Measurements from ENCODE around the gene CFAP65.

Gene CFAP65

DNA sequence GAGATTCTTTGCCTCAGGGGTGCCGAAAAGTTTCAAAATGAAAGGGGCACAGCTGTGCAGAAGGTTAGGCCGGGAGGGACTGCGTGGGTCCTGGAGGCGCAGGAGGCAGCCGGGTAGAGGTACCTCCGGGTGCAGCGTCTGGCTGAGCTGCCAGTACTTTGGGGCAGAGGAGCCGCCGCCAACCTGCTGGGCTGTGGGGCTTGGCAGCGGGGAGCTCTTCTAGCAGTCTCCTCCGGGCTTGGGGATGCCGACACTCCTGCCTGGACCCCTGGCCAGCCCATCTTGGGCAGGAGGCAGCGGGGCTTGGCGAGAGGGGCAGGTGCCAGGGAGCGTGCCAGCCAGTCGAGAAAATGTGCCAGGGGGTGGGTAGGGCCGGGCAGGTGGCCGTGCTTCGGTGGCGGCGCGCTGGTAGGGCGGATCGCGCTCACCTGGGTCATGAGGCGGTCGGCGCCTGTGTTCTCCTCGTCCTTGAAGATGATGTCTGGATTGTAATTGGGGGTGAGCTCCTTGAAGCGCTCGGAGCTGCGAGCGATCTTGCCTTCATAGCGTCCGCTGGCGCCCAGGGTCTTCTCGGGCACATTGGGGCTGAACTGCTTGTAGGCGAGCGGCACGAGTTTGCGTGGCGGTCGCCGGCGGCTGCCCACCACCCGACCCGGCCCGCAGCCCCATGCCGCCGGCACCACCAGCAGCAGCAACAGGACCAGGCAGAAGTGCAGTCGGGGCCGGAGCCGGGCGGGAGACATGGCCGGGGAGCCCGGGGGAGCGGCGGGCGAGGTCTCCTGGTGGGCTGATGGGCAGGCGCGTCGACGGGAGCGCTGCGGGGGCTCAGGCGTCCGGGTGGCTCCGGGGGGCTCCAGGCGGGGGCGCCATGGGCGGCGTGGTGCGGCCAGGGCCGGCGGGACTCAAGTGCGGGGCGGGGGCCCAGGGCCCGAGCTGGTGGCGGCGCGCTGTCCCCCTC, 18.7 kb upstream of the CFAP65 start:
- no peak for DNase-seq

DNA sequence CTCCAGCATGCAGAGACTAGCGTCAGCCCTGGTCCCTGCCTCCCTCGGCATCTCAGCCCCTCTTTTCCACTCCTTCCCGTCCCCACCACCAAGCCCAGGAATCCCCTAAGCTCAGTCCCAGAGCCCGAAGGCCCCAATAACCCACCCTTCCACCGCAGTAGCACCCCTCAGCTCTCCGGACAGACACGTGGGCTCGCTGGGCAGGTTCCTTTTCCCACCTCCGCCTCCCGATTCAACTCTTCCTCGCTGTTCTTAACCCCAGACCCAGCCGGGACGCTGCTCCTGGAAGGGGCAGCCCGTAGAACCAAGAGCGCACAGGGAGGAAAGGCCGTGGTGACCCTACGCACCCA, 18.0 kb upstream of the CFAP65 start:
- DNase-seq = no peak

DNA sequence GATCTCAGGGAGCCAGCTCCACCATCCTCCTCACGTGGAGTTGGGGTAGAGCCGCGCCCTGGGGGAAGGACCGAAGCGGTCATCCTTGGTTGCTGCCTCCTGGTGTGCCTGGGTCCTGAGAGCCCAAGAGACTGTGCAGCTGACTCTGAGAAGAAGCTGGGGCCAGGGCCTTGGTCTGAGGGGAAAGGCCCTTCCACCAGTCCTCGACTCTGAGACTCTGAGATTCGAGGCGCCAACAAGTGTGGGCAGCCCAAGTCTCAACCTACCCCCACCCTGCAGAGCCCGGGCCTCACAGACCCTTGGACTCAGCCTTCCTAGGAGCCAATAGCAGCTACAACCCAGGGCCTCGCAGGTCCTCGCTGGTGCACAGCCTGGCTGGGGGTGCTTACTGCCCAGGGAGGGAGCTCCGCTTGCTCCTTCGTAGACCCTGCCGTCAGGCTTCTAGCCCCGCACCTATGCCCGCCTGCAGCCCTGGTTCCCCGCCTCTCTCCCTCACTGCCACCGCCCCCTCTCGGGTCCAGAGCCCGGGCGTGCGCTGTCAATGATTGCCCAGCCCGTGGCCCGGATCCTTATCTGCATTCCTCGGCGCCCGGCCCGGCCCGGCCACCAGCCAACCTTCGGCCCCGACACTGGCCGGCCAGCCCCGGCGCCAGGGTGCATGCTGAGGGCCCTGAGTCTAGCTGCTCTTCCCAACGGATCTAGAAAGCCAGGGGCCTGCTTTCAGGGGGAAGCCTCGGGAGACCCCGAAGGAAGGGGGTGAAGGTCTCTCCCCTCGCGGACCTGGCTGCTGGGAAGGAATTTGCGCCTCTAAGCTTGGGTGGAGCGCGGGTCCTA, 17.4 kb upstream of the CFAP65 start:
- DNase-seq = no peak

DNA sequence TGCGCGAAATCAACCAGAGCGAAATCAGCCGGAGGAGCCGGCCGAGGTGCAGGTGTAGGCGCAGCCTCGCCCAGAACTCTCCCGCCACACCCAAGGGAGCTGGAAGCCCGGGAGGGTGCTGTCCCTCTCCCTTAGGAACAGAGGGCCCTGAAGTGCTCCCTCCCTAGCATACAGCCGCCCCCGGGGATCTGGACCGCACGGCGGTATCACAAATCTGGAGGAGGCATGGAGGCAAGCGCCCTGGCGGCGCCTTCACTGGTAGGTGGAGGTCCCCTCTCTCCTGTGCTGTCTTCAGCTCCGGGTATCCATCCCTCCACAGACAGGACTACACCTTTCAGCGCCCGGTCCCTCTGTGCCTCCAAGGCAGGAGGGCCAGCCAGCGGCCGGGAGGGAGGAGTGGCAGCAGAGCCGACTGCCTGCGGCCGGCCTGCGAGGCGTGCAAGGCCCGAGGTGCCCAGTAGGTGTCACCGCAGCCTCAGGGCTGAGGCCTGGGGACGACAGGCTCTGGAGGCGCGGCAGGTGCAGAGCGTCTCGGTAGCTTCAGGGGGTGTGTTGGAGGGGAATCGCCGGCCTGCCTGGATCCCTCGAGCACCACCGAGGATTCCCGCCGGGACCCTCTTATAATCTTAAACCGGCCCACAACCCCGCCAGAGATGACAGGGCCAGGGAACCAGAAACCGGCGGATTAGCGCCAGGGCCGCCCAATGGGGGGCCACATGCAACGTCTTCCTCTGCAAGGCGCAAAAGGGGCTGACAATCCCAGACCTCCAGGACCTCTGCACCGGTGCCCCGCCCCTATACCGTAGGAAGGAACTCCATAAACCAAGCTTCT, 16.6 kb upstream of the CFAP65 start:
- no peak for DNase-seq

DNA sequence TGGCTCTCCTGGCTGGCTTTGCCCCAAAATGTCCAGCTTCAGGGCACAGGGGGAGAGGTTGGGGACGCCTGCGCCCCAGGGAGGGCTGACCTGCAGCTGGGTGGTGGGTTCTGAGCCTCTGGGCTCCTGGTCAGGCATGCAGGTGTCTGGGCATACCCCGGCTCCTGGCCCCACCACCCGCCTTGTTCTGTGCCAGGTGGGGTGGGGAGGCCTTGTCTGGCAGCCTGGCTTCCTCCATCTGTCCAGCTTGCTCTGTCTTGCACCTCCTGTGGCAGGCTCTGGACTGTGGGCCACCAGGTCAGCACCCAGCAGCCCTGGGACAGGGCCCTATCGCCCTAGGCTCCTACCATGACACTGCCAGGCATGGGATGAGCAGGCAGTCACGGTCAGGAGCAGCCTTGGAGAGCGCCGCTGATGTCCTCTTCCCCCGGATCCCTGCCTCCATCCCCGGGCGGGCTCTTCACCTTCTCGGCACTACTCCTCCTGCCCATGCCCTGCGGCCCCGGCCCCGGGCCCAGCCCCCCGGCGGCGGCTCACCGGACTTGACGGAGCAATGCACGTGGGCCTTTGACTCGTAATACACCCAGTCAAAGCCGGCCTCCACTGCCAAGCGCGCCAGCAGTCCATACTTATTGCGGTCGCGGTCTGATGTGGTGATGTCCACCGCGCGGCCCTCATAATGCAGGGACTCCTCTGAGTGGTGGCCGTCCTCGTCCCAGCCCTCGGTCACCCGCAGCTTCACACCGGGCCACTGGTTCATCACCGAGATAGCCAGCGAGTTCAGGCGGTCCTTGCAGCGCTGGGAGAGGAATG, 15.8 kb upstream of the CFAP65 start:
- no peak for DNase-seq

DNA sequence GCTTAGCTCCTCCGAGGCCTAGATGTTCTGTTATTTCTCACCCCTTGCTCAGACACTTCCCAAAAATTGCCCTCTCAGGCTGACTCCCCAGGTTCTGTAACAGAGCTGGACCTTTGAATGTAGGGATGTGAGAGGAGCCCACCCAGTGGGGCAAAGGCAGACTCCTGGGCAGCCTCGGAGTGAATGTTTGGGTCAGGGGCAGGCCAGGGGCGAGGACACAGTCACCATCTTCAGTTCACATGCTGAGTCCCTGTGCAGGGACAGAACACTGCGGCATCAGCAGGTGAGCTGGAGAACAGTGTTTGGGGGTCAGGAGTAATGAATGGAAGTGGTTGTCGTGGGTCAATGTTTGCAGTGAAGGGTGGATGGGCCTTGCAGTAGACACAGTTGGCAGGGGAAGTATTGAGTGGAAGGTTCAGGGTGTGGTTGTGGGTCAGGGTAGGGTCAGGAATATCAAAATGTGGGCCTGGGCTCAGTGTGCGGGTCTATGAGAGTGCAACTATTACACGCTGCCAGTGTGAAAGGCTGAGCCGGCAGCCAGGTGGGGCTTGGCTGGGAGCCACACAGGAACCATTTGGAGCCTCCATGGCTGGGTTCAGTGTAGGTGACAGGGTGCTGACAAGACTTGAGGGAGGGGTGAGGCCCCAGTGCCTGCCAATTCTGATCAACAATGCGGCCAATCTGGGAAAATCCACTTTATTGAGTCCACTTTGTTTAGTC, 15.0 kb upstream of the CFAP65 start:
- no peak for DNase-seq

DNA sequence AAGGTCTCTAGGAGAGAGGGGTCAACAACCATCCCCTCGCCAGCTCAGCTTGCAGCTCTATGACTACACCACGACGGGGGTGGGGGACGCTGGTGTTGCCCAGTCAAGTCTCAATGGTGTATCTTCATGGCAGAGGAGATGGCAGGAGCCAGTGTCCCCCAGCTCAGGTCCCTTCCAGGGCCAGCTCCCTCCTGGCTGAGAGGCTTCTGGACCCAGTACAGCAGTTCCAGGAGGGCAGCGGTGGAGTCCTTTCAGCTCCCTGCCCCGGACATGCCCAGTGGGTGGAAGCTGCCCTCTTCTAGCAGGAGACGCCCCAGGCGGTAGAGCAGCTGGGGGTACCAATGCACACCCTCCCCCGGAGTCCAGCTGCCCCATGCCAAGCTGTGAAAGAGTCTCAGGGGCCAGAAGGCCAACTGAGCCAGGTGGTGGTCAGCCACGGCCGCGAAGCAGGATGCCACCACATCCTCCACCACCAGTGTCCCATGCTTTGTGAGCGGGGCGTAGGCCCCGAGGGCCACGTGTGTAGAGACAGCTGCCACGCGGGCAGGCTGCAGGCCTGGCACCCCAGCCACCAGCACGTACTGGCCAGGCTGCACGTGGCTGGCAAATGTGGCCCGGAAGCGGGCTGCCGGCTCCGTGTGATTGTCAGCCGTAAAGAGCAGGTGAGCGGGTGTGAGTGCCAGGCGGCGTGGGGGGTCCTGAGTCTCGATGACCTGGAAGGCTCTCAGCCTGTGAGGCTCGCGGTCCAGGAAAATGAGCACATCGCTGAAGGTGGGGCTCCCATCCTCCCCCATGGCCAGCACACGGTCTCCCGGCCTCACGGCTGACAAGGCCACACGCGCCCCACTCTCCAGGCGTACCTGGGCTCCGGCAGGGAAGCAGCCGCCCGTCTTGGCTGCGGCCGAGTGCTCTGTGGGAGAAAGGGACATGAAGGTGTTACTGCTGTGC, 13.9 kb upstream of the CFAP65 start:
- DNase-seq = no peak

DNA sequence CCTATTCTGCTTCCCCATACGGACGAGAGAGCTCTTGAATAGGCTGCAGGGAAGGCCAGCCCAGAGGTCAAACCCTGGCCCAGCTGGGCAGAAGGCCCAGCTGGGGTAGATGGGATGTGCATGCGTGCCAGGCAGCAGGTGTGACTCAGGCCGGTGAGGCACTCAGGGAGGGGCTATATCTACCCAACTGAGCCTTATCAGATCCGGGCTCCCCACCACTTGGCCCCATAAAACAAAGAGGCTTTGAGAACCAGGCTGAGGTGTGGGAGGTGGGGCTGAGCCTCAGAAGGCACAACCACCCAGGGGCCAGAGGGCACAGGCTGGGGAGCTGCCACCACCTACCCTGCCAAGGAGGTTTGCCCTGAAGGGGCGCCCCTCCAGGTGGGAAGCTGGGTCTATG, 8.0 kb upstream of the CFAP65 start:
- DNase-seq = no peak

DNA sequence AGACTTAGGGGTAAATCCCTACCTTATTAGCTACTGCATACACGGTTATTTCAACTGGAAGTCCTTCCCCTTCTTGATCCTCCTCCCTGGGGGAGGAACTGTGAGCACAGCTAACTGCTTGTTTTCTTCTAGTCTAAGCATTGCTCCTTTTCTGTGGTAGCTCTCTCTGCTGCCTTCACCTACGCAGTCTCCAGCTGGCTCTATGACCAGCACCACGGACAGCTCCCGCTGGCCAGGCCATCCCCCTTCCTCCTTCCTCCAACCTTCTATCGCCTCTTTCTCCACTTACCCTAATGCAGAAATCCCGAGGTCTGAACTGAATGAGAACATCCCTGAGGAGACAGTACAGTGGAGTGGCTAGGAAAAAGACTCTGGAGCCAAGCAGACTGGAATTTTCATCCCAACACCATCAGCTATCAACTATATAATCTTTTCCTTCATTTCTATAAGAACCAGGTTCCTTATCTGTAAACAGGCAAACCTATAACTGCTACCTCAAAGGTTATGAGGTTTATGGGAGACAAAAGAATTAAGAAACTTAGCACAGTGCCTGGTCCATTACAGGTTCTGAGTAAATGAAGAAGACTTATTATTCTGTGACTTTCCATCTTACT, 4.7 kb upstream of the CFAP65 start:
- DNase-seq = no peak

DNA sequence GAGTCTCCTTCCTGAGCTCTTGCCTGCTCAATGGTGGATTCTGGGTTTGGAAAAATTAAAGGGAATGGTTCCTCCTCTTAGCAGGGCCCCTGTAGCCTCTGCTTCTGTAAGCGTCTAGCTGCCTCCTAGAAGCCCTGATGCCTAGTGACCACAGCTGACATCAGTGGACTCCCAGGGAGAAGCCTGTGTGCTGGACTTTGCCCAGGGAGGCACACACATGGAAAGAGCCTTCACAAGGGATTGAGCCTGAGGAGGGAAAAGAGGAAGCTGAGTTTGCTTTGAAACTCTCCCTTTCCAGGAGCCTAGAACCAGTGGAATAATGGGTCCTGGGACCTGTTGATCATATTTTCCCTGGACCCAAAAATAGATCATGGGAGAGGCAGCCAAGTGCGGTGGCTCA, 1.4 kb upstream of the CFAP65 start:
- DNase-seq = no peak

DNA sequence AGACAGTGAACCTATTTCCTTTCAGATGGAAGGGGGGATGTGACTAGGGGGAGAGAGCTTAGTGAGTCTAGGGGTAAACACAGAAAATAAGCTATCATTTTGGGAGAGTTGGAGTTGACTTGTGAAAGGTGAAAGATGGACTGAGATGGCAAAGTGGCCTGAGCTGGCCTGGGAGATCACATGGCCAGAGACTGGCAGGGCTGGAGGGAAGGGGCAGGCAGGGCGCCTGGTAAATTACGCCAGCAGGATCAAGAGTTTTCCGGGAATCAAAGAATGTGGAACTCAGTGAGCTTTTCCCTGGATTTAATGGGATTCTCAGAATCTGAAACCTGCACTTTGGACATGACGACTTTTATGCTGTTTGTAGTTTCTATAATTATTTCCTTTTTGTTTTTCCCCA, 841 bp upstream of the CFAP65 start:
- no peak for DNase-seq

DNA sequence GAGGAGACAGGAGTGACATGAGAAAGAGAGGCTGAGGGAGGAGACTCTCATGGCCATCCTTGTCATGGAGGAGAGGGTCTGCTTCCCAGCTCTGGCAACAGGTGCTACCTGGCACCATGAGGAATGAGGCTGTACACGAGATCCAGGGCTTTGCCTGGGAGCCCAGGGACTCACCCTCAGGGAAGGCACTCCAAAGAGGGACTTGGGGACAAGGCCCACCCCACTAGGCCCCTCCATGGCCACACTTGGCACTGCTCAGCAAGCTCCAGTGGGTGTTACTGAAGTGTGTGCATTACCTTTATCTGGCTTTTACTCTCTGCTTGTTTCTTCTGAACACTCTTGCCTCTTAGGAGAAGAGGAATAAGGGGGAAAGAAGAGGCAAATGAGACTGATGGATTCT, 2.7 kb downstream of the CFAP65 start:
- no peak for DNase-seq

DNA sequence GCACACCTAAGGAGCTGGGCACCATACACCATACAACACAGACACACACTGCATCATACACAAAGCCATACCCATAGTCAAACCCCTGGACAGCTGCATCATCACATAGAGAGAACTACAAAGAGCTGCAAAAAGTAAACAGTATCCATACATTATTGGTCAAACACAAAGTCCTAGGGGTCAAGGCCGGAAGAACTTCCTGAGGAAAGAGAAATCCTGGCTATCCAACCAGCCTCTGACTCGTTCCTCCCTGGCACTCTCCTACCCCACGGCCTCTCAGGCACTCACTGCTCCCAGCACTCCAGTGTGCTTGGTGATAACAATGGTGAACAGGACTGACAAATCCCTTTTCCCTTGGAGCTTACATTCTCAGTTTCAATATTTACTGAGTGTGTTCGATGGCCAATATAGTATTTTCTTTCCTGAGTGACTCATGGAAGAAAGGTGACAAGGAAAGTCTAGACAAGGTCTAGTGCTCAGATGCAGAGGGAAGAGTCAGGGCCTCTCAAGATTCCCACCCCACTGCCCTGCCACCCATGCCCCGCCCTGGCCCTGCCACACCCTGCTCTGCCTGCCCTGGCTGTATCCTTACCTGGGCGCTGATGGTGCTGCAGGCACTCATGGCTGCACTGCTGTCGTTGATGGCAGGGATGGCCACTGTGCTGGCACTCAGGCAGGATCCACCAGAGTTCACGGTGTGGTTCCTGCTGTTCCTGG, 3.4 kb downstream of the CFAP65 start:
- no peak for DNase-seq

DNA sequence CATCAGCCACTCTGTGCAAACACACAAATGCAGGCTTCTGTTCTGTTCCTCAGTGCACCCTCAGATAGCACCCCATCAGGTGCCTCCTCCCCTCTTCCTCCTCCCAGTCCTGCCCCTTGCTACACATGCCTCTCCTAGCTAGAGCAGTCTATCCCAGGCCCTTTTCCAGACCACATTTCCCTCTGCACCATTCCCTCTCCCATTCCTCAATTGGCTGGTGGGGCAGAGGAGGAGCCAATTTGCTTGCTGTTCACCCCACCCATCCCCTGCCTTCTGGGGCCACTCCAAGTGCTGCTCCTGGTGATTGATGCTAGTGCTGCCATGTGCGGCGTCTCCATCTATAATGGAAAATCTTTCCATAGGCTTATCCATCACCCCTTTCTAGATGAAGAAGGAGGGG, 5.4 kb downstream of the CFAP65 start:
- DNase-seq = no peak

DNA sequence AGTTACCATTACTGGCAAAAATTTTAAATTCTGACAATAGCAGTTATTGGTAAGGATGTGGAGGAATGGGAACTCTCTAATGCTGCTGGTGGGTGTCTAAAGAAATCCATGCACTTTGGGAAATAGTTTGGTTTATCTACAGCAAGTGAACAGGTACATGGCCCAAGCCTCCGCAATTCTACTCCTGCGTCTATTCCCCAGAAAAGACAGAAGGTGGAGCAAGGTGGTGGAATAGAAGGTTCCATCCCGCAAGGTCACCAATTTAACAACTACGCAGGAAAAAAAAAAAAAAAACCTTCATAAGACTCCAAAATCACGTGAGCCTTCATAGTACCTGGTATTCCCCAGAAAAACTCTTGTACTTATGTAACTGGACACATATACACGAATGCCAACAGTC, 6.5 kb downstream of the CFAP65 start:
- no peak for DNase-seq

DNA sequence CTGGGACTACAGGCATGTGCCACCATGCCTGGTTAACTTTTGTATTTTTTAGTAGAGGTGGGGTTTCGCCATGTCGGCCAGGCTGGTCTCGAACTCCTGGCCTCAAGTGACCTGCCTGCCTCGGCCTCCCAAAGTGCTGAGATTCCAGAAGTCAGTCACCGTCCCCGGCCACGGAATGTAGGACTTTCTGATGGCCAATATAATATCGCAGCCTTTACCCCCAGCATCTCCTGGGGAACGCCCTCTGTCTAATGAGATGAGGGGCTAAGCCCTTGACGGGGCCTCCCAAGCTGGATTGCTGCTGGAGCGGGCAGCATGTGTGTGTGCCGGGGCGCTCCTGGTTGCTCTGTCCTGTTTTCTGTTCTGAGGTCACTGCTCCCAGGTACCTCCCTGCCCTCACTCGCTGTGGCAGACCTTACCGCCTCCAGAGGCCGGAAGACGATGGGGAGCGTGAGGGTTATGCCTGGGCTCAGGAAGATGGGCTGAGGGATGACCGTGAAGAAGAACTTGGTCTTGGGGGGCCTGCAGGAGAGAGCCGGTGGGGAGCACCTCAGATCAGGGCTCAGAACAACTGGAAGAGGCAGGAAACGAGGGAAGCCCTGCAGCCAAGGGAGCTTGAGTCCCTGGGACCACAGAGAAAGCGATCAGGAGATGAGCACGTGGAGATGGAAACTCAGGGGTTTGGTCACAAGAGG, 9.1 kb downstream of the CFAP65 start:
- no peak for DNase-seq

DNA sequence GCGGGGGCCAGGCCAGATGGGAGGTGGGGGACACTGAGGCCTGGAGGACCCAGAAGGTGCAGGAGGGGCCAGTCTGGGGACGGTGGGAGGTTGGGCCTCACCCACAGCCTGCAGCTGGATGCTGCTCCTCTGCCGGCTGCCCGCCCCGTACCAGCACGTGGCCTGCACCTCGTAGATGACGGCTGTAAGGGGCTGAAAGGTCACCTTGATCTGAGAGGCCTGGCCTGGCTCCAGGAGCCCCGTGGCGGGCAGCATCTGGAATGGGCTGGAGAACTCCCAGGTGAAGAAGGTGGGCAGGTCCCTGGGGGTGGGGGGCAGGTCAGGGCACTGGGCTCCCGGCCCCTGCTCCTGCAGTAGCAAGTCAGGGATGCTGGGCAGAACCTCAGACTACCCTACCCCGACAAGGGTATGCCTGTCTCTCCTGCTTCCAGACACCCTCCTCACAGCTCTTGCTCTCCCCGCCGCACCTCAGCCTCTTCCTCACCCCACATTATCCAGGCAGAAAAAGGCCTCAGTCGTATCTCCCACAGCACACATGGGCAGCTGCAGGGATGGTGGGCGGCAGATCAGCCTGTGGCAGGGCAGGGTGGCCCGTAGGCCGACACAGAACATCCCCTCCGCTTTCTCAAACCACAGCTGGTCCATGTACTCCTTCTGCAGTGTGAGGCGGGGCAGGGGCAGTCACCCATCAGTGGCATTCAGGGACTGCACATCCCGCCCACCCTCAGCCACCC, 10.1 kb downstream of the CFAP65 start:
- DNase-seq = no peak
